PC-9 (cell line): Measurements from ENCODE around the gene PTPRA.
"Not testable (repeated sequence)": the region's sequence is repeated elsewhere in the genome, so short reads cannot be mapped to it uniquely, and the experiment has no call there.

Source experiments
- CTCF ChIP-seq: fragments of 200-600 bp; sonication (generic); conservative IDR thresholded peaks from 2 replicates; pipeline ENCODE4 v1.6.1; 2017; ENCODE audit warnings: mixed run types, antibody characterized with exemption, mild to moderate bottlenecking, moderate library complexity
- EZH2 ChIP-seq: fragments of 200-600 bp; sonication (generic); IDR thresholded peaks from 2 replicates; pipeline ENCODE4 v1.8.0; 2017; ENCODE audit warnings: antibody characterized with exemption, low read depth

GRCh38 chr20:3075315-3075714, 202.0 kb downstream of the PTPRA start:
- not testable (repeated sequence) for TF ChIP-seq EZH2, CTCF
